Urinary bladder (tissue), 4 donors: ENCODE measurements around the gene ACAD8. TPM values are rescaled to one million over a fixed set of nuclear protein-coding genes. Genes with fewer than 3 reads are reported as not detected.
"Not testable (repeated sequence)": the region's sequence is repeated elsewhere in the genome, so short reads cannot be mapped to it uniquely, and the experiment has no call there.

Experiments
- DNase-seq: peaks from one replicate; pipeline ENCODE4 v3.0.0-alpha.2; 2015; ENCODE audit errors: extremely low spot score
- H3K27ac ChIP-seq: one replicate; pipeline ENCODE4 v1.5.1; 2013; ENCODE audit warnings: low read depth, mild to moderate bottlenecking, moderate library complexity
- H3K36me3 ChIP-seq: one replicate; pipeline ENCODE4 v1.6.1; 2013; ENCODE audit warnings: mild to moderate bottlenecking, moderate library complexity; ENCODE audit not compliant: insufficient read depth
- H3K4me1 ChIP-seq: one replicate; pipeline ENCODE4 v1.6.1; 2013; ENCODE audit warnings: mild to moderate bottlenecking, moderate library complexity; ENCODE audit not compliant: insufficient read depth
- H3K4me3 ChIP-seq: one replicate; pipeline ENCODE4 v1.5.1; 2013; ENCODE audit warnings: low read depth, low read length
- whole genome bisulfite sequencing: extraction: QIAGEN DNeasy Blood & Tissue Kit; methylation state at CpG from one replicate; pipeline ENCODE4 v1.1.7; 2013; 5-methylcytosine and 5-hydroxymethylcytosine counted together
- polyA plus RNA-seq: library from polyadenylated mRNA; stranded (reverse); fragments of 200-250 nt; gene quantifications from one replicate; pipeline ENCODE4 v1.2.3, GENCODE V29; 2013
- total RNA-seq: library from RNA; depleted of rRNA; stranded (reverse); fragments of >200 nt; gene quantifications from one replicate; pipeline ENCODE4 v1.2.3, GENCODE V29; 2014
- donor health status: healthy with polysubstance abuse.
- donor health status: healthy.

Gene ACAD8
- total and polyA plus RNA-seq, 2 donors, result 20.1 to 24.0 TPM

DNA sequence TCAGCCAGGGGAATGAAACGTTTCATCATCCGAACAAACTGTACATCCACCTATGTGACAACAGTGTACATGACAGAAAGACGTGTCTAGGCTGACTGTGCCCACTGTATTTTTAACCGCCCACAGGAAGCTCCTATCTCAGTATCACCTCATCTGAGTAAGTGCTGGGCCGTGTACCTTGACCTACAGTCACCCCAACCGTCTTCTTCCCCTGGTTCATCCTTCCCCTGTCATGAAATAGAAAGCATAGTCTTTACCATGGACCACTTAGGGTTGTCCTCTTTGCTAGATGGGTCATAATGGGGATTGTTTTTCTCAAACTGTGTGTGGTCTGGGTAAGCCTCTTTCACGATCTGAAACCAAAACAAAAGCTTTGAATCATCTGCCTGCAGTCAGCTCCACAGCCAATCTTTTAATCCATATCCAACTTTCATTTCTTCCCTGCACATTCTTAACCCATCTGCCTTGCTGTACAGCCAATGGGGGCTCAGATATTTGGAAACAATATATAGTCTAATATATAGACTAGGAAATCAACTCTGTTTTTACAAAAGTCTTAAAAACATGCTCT, 4.4 kb upstream of the ACAD8 start:
- WGBS, result 58% methylated on average over 7 of the region's 7 CpGs
- DNase-seq, result no peak
- H3K36me3 ChIP-seq, result no peaks in the 10 kb centered on the region

DNA sequence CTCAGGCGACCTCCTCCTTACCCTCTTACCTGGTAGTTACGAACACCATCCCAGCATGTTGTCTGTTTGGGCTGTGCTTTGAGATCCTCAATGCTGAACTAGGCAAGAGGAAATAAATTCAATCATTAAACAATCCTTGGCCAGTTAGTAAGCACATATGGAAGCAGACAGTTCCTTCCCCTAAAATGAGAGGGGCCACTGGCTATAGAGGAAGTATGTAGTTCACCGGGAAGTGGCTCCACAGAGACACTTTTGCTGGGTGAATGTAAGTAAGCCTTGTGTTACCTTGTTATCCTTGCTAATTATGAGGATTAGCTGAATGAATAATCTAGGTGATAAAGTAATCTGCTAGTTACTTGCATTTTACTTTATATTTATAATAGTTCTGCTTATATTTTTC, 3.1 kb upstream of the ACAD8 start:
- H3K4me3 ChIP-seq, result no peak overlapping the region
- DNase-seq, result no peak
- H3K36me3 ChIP-seq, result no peaks in the 10 kb centered on the region
- no peak overlapping the region for H3K27ac ChIP-seq
- H3K4me1 ChIP-seq, result peaks cover 5% of the 10 kb centered on the region
- WGBS, result 95% methylated on average over 3 of the region's 3 CpGs

More for the DNA sequence above, 4.4 kb upstream of the ACAD8 start:
- H3K4me1 ChIP-seq, result peaks cover 5% of the 10 kb centered on the region
- H3K4me3 ChIP-seq, result no peak overlapping the region
- H3K27ac ChIP-seq, result no peak overlapping the region

DNA sequence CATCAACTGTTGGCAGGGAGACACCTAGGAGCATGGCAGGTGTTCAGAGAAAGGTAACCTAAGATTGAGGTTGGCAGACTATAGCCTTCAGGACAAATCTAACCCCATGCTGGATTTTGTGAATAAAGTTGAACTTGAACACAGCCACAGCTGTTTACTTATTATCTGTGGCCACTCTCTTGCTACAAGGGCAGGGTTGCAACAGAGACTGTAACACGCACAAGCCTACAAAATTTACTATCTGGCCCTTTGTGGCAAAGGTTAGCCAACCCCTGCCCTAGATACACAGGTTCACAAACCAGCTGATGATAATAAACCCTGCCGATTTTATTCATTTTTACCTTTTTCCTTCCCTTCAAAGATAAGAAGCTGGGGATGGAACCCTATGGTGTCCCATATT, 2.7 kb upstream of the ACAD8 start:
- Histone ChIP-seq H3K4me3 (no peak overlapping the region), H3K4me1 (peaks cover 5% of the 10 kb centered on the region), H3K27ac (no peak overlapping the region), H3K36me3 (no peaks in the 10 kb centered on the region)
- no peak for DNase-seq
- 91% methylated on average over 2 of the region's 2 CpGs for WGBS

DNA sequence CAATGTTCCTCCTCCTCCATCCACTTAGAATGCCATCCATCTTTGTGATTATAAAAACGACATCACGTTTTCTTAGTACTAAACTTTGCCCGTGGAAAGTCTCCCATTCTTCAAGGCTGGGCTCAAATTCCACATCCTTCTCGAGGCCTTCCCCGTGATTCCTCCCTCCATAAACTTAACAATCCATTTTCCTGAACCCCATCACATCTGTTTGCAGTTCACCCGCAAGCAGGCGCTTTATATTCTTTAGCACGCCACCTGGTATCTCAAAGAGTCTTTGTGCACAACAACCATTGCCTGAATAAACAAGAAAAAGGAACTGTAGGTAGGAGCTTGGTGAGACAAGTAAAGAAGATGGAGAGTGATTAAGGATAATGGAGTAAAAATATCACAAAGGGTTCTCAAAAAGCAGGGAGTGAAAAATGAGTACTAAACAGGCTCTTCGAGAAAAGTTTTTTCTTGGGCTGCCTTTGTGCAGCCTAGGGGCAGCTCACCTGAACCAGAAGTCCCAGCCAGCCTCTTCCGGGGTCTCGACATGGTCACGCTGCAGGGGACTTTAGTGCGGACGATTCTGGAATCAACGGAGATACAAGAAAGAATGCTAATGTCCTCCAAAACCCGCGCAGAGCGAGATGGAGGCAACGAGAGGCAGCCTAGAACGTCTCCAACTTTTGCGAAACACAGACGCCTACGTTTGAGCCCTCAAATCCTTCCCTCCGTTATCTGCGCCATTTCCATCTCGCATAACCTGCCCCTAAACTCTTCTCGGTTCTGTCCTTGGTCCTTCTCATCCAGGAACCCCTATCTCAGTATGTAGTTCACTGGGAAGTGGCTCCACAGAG, 801 bp upstream of the ACAD8 start:
- no peaks in the 10 kb centered on the region for H3K36me3 ChIP-seq
- peaks cover 5% of the 10 kb centered on the region for H3K4me1 ChIP-seq
- DNase-seq, result no peak
- H3K4me3 ChIP-seq, result peak overlapping the region; percentile 75
- no peak overlapping the region for H3K27ac ChIP-seq
- 4% methylated on average over 27 of the region's 27 CpGs for WGBS

DNA sequence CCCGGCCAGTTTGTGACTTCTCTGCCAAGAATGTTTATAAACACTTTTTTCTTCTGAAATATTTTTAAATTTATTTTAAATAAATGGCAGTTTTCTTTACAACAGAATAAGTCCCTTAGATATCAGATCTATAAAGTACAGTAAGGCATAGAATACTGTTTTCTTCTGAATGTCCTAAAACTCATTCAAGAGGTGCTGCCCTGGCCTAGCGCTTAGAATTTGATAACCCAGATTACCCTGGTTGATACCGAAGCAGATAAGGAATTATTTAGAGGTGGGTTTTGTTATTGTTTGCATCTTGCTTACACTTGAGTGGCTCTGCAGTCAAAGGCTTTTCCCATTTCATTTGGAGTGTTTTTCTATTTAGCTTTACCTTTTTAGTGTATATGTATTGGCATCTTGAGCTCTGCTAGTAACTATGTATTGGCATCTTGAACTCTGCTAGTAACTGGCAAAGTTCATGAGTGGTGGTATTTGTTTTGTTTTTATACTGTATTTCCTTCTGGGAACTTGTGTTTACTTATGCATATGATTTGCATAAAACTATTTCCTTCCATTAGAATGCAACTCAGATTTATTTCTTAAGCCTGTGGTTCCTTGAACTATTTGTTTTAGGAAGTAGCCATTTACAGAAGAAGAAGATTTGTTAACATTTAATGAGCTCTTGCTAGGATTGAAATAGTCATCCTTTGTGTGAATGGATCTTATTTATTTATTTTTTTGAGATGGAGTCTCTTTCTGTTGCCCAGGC, 1.2 kb downstream of the ACAD8 start:
- DNase-seq, result no peak
- H3K36me3 ChIP-seq, result no peaks in the 10 kb centered on the region
- H3K4me1 ChIP-seq, result peaks cover 5% of the 10 kb centered on the region
- no peak overlapping the region for H3K27ac ChIP-seq
- 56% methylated on average over 3 of the region's 3 CpGs for whole genome bisulfite sequencing
- H3K4me3 ChIP-seq, result peak overlapping the region; percentile 75

DNA sequence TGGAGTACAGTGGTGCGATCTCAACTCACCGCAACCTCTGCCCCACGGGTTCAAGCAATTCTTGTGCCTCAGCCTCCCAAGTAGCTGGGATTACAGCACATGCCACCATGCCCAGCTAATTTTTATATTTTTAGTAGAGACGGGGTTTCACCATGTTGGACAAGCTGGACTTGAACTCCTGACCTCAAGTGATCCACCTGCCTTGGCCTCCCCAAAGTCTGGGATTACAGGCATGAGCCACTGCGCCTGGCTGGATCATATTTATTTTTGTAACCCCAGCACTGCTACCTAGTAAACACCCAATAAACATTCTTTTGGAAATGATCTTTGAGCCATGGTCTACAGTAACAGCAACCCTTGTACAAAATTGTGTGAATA, 1.8 kb downstream of the ACAD8 start:
- WGBS, result 93% methylated on average over 5 of the region's 5 CpGs
- H3K4me3 ChIP-seq, H3K36me3 ChIP-seq: not testable (repeated sequence)

DNA sequence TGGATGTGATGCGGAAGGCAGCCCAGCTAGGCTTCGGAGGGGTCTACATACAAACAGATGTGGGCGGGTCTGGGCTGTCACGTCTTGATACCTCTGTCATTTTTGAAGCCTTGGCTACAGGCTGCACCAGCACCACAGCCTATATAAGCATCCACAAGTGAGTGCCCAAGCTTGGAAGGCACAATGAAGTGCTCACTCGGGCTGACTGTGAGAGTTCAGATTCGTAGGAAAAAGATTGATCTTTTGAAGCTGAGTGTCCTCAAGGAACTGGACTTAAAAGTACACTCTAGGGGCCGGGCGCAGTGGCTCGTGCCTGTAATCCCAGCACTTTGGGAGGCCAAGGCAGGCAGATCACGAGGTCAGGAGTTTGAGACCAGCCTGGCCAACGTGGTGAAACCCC, 3.7 kb downstream of the ACAD8 start:
- WGBS, result 94% methylated on average over 11 of the region's 11 CpGs
- DNase-seq, result no peak
- Histone ChIP-seq H3K4me1 (peaks cover under 1% of the 10 kb centered on the region), H3K27ac (no peak overlapping the region), H3K36me3 (peaks cover 1% of the 10 kb centered on the region), H3K4me3 (no peak overlapping the region)

More for the DNA sequence above, 1.8 kb downstream of the ACAD8 start:
- not testable (repeated sequence) for DNase-seq, H3K4me1 ChIP-seq, H3K27ac ChIP-seq

DNA sequence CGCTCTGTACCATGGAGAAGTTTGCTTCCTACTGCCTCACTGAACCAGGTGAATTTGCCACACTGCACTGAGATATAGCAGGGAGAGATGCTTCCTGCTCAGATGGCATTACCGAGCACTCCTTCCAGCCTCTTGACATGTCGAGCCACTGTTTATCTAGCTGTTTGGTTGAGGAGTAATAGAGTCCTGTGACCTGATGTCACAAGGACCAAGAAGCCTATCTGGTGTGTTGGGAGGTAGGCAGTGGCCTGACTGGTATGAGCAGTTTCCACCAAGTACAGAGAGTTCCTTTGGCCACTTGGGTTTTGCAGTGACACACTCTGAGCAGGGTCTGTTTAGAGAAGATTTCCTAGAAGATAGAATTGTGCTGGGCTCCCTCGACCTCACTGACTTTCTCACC, 5.2 kb downstream of the ACAD8 start:
- Histone ChIP-seq H3K36me3 (peaks cover 2% of the 10 kb centered on the region), H3K4me3 (no peak overlapping the region), H3K27ac (no peak overlapping the region), H3K4me1 (no peaks in the 10 kb centered on the region)
- WGBS, result 88% methylated on average over 4 of the region's 4 CpGs
- no peak for DNase-seq

DNA sequence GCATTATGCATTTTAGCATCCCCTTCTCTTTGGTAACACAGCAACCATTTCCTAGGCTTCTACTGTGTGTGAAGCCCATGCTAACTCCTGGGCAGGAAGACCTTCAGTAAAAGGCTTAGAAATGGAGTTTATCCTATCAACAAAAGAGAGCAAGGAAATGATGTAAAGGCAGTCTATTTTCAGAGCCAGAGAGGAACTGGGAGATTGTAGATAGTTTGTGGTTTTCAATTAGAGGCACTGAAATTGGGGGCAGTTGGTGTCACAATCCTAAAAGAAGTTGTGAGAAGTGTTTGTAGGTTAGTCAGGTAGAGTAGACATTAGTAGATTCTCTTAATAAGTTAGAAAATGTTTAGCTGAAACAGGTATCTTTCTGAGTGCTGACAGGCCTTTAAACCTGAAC, 7.1 kb downstream of the ACAD8 start:
- Histone ChIP-seq H3K27ac (no peak overlapping the region), H3K4me1 (no peaks in the 10 kb centered on the region), H3K4me3 (no peak overlapping the region), H3K36me3 (peaks cover 2% of the 10 kb centered on the region)
- DNase-seq, result no peak

DNA sequence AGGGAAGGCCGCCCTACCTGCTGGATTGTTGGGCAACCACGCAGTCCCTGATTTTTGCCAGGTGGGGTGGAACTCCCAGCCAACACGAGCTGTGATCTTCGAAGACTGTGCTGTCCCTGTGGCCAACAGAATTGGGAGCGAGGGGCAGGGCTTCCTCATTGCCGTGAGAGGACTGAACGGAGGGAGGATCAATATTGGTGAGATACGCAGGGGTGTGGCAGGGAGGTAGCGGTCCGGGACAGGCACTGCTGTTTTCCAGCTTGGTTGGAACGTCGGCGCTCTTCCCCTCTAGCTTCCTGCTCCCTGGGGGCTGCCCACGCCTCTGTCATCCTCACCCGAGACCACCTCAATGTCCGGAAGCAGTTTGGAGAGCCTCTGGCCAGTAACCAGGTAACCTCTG, 7.6 kb downstream of the ACAD8 start:
- DNase-seq, result no peak
- Histone ChIP-seq H3K4me1 (no peaks in the 10 kb centered on the region), H3K36me3 (peaks cover 2% of the 10 kb centered on the region), H3K27ac (no peak overlapping the region), H3K4me3 (no peak overlapping the region)
- 94% methylated on average over 16 of the region's 16 CpGs for WGBS

DNA sequence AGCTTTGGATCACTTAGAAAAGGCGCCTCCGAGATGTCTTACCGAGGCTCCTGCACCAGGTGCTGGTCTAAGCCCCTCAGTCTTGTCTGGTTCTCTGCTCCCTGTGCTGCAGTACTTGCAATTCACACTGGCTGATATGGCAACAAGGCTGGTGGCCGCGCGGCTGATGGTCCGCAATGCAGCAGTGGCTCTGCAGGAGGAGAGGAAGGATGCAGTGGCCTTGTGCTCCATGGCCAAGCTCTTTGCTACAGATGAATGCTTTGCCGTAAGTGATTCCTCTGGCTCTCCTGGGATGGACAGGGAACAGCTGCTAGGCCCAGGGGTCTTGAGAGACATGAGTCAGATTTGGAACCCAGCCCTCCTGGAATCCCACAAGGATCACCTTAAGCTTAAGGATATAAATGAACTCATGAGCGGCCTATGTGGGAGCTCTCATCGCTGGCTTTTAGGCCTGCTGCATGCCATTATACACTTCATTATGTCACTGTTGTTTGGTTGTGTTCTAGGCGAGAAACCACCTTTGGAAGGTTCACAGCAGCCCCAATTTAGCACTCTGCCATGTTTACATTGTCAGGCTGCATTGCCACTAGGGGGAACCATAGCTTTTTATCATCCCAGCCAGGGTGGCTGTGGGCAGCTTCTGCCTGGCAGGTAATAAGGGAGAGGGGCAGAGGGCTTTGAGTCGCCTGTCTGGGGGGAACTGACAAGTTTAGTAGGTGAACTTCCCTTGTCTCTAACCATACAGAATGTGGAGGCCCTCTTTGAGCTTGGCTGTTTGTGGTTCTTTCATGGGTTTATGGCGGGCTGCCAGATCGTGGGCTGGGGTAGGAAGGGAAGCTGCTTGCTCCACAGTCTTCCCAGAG, 8.5 kb downstream of the ACAD8 start:
- 87% methylated on average over 14 of the region's 14 CpGs for WGBS
- peaks cover 2% of the 10 kb centered on the region for H3K36me3 ChIP-seq
- H3K27ac ChIP-seq, result no peak overlapping the region
- H3K4me3 ChIP-seq, result no peak overlapping the region
- no peaks in the 10 kb centered on the region for H3K4me1 ChIP-seq
- no peak for DNase-seq

DNA sequence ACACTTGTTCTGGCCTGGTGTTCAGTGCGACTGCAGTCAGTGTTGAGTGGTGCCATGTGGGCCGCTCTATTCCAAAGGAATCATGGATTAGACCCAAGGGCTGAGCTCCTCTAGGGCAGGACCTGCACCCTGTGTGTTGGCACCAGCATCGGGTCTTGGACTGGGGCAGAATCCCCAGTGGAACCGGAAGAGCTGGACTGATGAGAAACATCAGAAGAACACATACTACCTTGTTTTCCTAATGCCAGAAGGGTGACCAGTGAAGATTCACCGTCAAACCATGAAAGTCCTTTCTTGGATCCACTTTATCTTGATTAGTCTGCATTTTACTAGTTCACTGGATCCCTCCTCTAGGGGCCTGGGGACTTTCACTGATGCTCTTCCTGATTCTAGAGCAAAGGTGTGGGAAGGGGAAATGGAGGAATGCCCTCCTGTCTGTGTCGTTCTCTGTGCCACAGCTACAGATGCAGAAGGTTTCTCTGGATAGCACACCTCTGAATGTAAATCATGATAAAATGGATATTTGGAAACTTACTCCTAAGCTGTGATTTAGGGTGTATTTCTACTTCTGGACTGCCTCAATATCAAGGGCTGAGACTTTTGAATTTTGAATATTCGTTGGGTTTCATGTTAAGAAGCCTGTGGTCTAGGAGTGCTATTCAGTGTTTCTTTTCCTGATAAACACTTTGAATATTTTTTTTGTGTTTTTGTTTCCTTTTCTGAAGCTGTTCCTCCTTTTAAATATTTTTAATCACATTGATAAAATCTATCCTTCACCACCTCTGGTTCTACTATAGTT, 11.8 kb downstream of the ACAD8 start:
- H3K4me1 ChIP-seq, result no peaks in the 10 kb centered on the region
- peaks cover 2% of the 10 kb centered on the region for H3K36me3 ChIP-seq
- no peak for DNase-seq
- 91% methylated on average over 7 of the region's 7 CpGs for WGBS
- H3K4me3 ChIP-seq, result no peak overlapping the region
- H3K27ac ChIP-seq, result no peak overlapping the region

DNA sequence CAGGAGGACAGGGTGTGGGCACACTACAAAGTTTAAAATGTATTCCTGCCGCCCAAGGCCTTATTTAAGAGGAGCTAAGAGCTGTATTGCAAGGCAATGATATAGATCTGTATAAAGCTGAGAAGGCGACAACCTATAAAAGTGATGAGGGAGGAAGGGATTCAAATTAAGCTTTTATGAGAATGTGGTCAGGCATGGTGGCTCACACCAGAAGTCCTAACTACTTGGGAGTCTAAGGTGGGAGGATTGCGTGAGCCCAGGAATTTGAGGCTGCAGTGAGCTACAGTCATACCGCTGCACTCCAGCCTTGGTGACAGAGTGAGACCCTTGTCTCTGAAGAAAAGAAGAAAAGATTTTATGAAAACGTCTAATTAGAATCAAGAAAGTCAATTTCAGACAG, 13.1 kb downstream of the ACAD8 start:
- DNase-seq, result no peak
- Histone ChIP-seq H3K27ac (no peak overlapping the region), H3K4me1 (no peaks in the 10 kb centered on the region), H3K4me3 (no peak overlapping the region), H3K36me3 (peaks cover 2% of the 10 kb centered on the region)
- 81% methylated on average over 5 of the region's 5 CpGs for WGBS
